Measurements from ENCODE around the gene CAST.
"Not testable (repeated sequence)": the region's sequence is repeated elsewhere in the genome, so short reads cannot be mapped to it uniquely, and the experiment has no call there.

CAST gene

DNA sequence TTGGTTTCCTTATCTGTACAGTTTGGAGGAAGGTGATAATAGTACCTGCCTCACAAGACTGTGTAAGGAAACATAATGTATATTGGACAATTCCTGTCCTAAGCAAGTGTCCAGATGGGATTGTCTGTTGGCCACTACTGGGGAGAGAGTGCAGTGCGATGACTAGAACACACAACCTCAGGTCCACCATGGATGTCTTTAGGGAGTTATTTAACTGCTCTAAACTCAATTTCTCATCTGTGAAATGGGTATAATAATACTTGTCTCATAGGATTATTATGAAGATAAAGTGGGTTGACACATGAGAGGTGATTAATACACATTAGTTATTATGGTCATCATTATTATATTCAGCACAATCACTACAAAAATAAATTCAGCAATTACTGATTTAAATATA lies 63.1 kb downstream of the CAST start:
- no peaks in the 10 kb centered on the region for H3K27me3 ChIP-seq (ENCODE audit: control insufficient read depth, insufficient read depth, low read length)
- H3K4me1 ChIP-seq (ENCODE audit: control insufficient read depth, insufficient read depth, low read length), result peaks cover 8% of the 10 kb centered on the region
- H3K4me3 ChIP-seq (ENCODE audit: low read length), result no peak overlapping the region
- peaks cover 15% of the 10 kb centered on the region for H3K36me3 ChIP-seq (ENCODE audit: control insufficient read depth, insufficient read depth, low read length)
- H3K27ac ChIP-seq (ENCODE audit: low read depth, low read length), result no peak overlapping the region
- no peak overlapping the region for H3K9ac ChIP-seq (ENCODE audit: low read length)

GRCh38 chr5:96726802-96727201 lies 64.6 kb downstream of the CAST start:
- peaks cover 20% of the 10 kb centered on the region for H3K36me3 ChIP-seq (ENCODE audit: control insufficient read depth, insufficient read depth, low read length)

GRCh38 chr5:96729156-96729555 lies 67.0 kb downstream of the CAST start:
- no peak overlapping the region for H3K27ac ChIP-seq (ENCODE audit: low read depth, low read length)
- no peak overlapping the region for H3K9ac ChIP-seq (ENCODE audit: low read length)
- H3K36me3 ChIP-seq (ENCODE audit: control insufficient read depth, insufficient read depth, low read length), result peaks cover 18% of the 10 kb centered on the region
- no peaks in the 10 kb centered on the region for H3K27me3 ChIP-seq (ENCODE audit: control insufficient read depth, insufficient read depth, low read length)
- no peak overlapping the region for H3K4me3 ChIP-seq (ENCODE audit: low read length)
- H3K4me1 ChIP-seq (ENCODE audit: control insufficient read depth, insufficient read depth, low read length), result peaks cover 2% of the 10 kb centered on the region

More at GRCh38 chr5:96726802-96727201, 64.6 kb downstream of the CAST start:
- Histone ChIP-seq H3K4me3 (ENCODE audit: low read length) (no peak overlapping the region), H3K4me1 (ENCODE audit: control insufficient read depth, insufficient read depth, low read length) (peaks cover 2% of the 10 kb centered on the region), H3K27ac (ENCODE audit: low read depth, low read length) (no peak overlapping the region), H3K9ac (ENCODE audit: low read length) (no peak overlapping the region), H3K27me3 (ENCODE audit: control insufficient read depth, insufficient read depth, low read length) (no peaks in the 10 kb centered on the region)

- no peak overlapping the region for H3K9ac ChIP-seq (ENCODE audit: low read length)
- H3K4me1 ChIP-seq (ENCODE audit: control insufficient read depth, insufficient read depth, low read length), result peaks cover 2% of the 10 kb centered on the region
- H3K4me3 ChIP-seq (ENCODE audit: low read length), result no peak overlapping the region
- H3K27ac ChIP-seq (ENCODE audit: low read depth, low read length), result no peak overlapping the region
- H3K27me3 ChIP-seq (ENCODE audit: control insufficient read depth, insufficient read depth, low read length), result no peaks in the 10 kb centered on the region
- H3K36me3 ChIP-seq (ENCODE audit: control insufficient read depth, insufficient read depth, low read length), result peaks cover 22% of the 10 kb centered on the region
Measured at GRCh38 chr5:96730586-96730985, 68.4 kb downstream of the CAST start.

- Histone ChIP-seq H3K27ac (ENCODE audit: low read depth, low read length) (no peak overlapping the region), H3K36me3 (ENCODE audit: control insufficient read depth, insufficient read depth, low read length) (peaks cover 23% of the 10 kb centered on the region), H3K4me1 (ENCODE audit: control insufficient read depth, insufficient read depth, low read length) (no peaks in the 10 kb centered on the region), H3K9ac (ENCODE audit: low read length) (no peak overlapping the region), H3K27me3 (ENCODE audit: control insufficient read depth, insufficient read depth, low read length) (no peaks in the 10 kb centered on the region), H3K4me3 (ENCODE audit: low read length) (no peak overlapping the region)
Measured at GRCh38 chr5:96733771-96734500, 71.8 kb downstream of the CAST start.

DNA sequence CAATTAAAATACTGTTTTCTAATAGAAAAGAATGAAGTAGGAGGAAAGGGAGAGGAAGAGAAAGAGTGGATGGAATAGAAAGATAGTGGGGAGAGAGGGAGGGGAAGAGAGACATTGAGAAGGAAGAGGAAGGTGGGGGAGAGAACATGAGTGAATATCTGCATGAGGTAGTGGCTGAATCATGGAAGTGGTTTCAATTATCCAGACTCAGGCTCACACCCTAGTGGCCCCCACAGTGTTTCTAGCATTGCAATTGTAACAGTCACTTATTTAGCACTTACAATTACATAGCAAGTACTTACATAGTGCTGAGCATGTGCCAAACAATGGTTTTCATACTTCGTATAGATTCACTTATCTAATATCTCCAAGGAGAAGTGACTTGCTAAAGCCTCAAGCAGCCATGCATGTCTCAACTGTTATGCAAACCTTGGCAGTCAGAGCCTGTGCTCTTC lies 72.7 kb downstream of the CAST start:
- Histone ChIP-seq H3K36me3 (ENCODE audit: control insufficient read depth, insufficient read depth, low read length) (peaks cover 20% of the 10 kb centered on the region), H3K27ac (ENCODE audit: low read depth, low read length) (no peak overlapping the region), H3K27me3 (ENCODE audit: control insufficient read depth, insufficient read depth, low read length) (no peaks in the 10 kb centered on the region), H3K4me3 (ENCODE audit: low read length) (no peak overlapping the region), H3K9ac (ENCODE audit: low read length) (no peak overlapping the region), H3K4me1 (ENCODE audit: control insufficient read depth, insufficient read depth, low read length) (no peaks in the 10 kb centered on the region)

DNA sequence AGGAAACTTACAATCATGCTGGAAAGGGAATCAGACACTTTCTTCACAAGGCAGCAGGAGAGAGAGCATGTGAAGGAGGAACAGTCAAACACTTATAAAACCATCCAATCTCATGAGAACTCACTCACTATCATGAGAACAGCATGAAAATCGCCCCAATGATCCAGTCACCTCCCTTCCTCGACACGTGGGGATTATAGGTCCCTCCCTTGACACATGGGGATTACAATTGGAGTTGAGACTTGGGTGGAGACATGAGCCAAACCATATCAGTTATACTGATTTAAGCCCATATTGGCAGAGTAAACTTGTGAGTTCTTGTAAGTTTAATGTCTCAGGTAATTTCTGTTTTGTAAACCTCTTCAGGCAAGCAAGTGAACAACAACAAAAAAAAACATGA lies 74.8 kb downstream of the CAST start:
- H3K4me3 ChIP-seq (ENCODE audit: low read length), result no peak overlapping the region
- no peak overlapping the region for H3K27ac ChIP-seq (ENCODE audit: low read depth, low read length)
- peaks cover 25% of the 10 kb centered on the region for H3K36me3 ChIP-seq (ENCODE audit: control insufficient read depth, insufficient read depth, low read length)
- H3K4me1 ChIP-seq (ENCODE audit: control insufficient read depth, insufficient read depth, low read length), result no peaks in the 10 kb centered on the region
- H3K9ac ChIP-seq (ENCODE audit: low read length), result no peak overlapping the region
- no peaks in the 10 kb centered on the region for H3K27me3 ChIP-seq (ENCODE audit: control insufficient read depth, insufficient read depth, low read length)

- H3K27me3 ChIP-seq (ENCODE audit: control insufficient read depth, insufficient read depth, low read length), result no peaks in the 10 kb centered on the region
- no peak overlapping the region for H3K27ac ChIP-seq (ENCODE audit: low read depth, low read length)
- H3K4me1 ChIP-seq (ENCODE audit: control insufficient read depth, insufficient read depth, low read length), result no peaks in the 10 kb centered on the region
- peaks cover 35% of the 10 kb centered on the region for H3K36me3 ChIP-seq (ENCODE audit: control insufficient read depth, insufficient read depth, low read length)
- H3K9ac ChIP-seq (ENCODE audit: low read length), result no peak overlapping the region
- no peak overlapping the region for H3K4me3 ChIP-seq (ENCODE audit: low read length)
Measured at GRCh38 chr5:96741106-96741505, 78.9 kb downstream of the CAST start.

GRCh38 chr5:96741891-96742309 lies 79.7 kb downstream of the CAST start:
- no peak overlapping the region for H3K9ac ChIP-seq (ENCODE audit: low read length)
- H3K4me1 ChIP-seq (ENCODE audit: control insufficient read depth, insufficient read depth, low read length), result no peaks in the 10 kb centered on the region
- H3K27me3 ChIP-seq (ENCODE audit: control insufficient read depth, insufficient read depth, low read length), result no peaks in the 10 kb centered on the region
- H3K4me3 ChIP-seq (ENCODE audit: low read length), result no peak overlapping the region
- no peak overlapping the region for H3K27ac ChIP-seq (ENCODE audit: low read depth, low read length)
- H3K36me3 ChIP-seq (ENCODE audit: control insufficient read depth, insufficient read depth, low read length), result peaks cover 34% of the 10 kb centered on the region

DNA sequence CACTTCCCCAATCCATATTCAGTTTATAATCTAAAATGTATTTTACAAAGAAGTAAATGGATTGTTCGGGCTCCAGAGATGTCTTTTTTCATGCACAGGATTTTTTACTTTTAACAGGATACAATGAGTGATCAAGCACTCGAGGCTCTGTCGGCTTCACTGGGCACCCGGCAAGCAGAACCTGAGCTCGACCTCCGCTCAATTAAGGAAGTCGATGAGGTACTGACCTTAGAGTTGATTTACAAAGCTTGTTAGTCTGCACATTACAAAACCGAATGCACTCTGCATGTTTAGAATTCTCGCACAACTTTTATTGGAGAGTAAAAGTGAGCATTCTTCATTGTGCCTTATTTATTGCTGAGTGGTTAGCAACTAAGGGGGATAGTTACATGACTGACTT lies 80.4 kb downstream of the CAST start:
- Histone ChIP-seq H3K36me3 (ENCODE audit: control insufficient read depth, insufficient read depth, low read length) (peaks cover 34% of the 10 kb centered on the region), H3K4me3 (ENCODE audit: low read length) (no peak overlapping the region), H3K9ac (ENCODE audit: low read length) (no peak overlapping the region), H3K27ac (ENCODE audit: low read depth, low read length) (no peak overlapping the region), H3K4me1 (ENCODE audit: control insufficient read depth, insufficient read depth, low read length) (no peaks in the 10 kb centered on the region), H3K27me3 (ENCODE audit: control insufficient read depth, insufficient read depth, low read length) (no peaks in the 10 kb centered on the region)

- Histone ChIP-seq H3K4me1 (ENCODE audit: control insufficient read depth, insufficient read depth, low read length) (no peaks in the 10 kb centered on the region), H3K4me3 (ENCODE audit: low read length) (no peak overlapping the region), H3K27me3 (ENCODE audit: control insufficient read depth, insufficient read depth, low read length) (no peaks in the 10 kb centered on the region), H3K27ac (ENCODE audit: low read depth, low read length) (no peak overlapping the region), H3K36me3 (ENCODE audit: control insufficient read depth, insufficient read depth, low read length) (peaks cover 32% of the 10 kb centered on the region), H3K9ac (ENCODE audit: low read length) (no peak overlapping the region)
Measured at GRCh38 chr5:96743065-96743768, 81.0 kb downstream of the CAST start.

- no peak overlapping the region for H3K9ac ChIP-seq (ENCODE audit: low read length)
- no peak overlapping the region for H3K4me3 ChIP-seq (ENCODE audit: low read length)
- H3K4me1 ChIP-seq (ENCODE audit: control insufficient read depth, insufficient read depth, low read length), result no peaks in the 10 kb centered on the region
- no peak overlapping the region for H3K27ac ChIP-seq (ENCODE audit: low read depth, low read length)
- peaks cover 32% of the 10 kb centered on the region for H3K36me3 ChIP-seq (ENCODE audit: control insufficient read depth, insufficient read depth, low read length)
- H3K27me3 ChIP-seq (ENCODE audit: control insufficient read depth, insufficient read depth, low read length), result no peaks in the 10 kb centered on the region
Measured at GRCh38 chr5:96743805-96744204, 81.6 kb downstream of the CAST start.

- H3K36me3 ChIP-seq (ENCODE audit: control insufficient read depth, insufficient read depth, low read length), result peaks cover 35% of the 10 kb centered on the region
- H3K27ac ChIP-seq (ENCODE audit: low read depth, low read length); H3K9ac ChIP-seq (ENCODE audit: low read length); H3K4me3 ChIP-seq (ENCODE audit: low read length); H3K27me3 ChIP-seq (ENCODE audit: control insufficient read depth, insufficient read depth, low read length); H3K4me1 ChIP-seq (ENCODE audit: control insufficient read depth, insufficient read depth, low read length): not testable (repeated sequence)
Measured at GRCh38 chr5:96744218-96744617, 82.0 kb downstream of the CAST start.

Measured in rectal smooth muscle tissue (tissue), 1 donor.